Transverse colon (tissue), 4 donors: ENCODE results near the gene OBSL1. TPM values are rescaled to one million over a fixed set of nuclear protein-coding genes. Genes with fewer than 3 reads are reported as not detected.

Experiments
- DNase-seq: peaks from one replicate; pipeline ENCODE4 v3.0.0-alpha.2; 2019
- H3K27ac ChIP-seq, 4 donors: fragments of 200-600 bp; sonication (generic); 2 replicates each; pipeline ENCODE4 v1.5.1; 2016 to 2018; ENCODE audit warnings: inconsistent platforms in 4 of 4
- H3K27me3 ChIP-seq: fragments of 200-600 bp; sonication (generic); 2 replicates; pipeline ENCODE4 v1.5.1; 2017; ENCODE audit warnings: inconsistent platforms
- H3K36me3 ChIP-seq, 4 donors: fragments of 200-600 bp; sonication (generic); 2 replicates each; pipeline ENCODE4 v1.5.1; 2017 to 2019; ENCODE audit warnings: inconsistent platforms in 4 of 4
- H3K4me1 ChIP-seq, 4 donors: fragments of 200-600 bp; sonication (generic); 2 replicates each; pipeline ENCODE4 v1.5.1; 2017 to 2020; ENCODE audit warnings: inconsistent platforms in 4 of 4
- H3K4me3 ChIP-seq, 4 donors: fragments of 200-600 bp; sonication (generic); 1 replicate in 1 of 4; 2 replicates in 3 of 4; pipeline versions ENCODE4 v1.5.1 to v1.6.1; 2017 to 2019; ENCODE audit warnings: inconsistent platforms in 4 of 4
- H3K9me3 ChIP-seq, 2 donors: fragments of 200-600 bp; sonication (generic); 2 replicates each; pipeline ENCODE4 v1.5.1; 2017 to 2019; ENCODE audit warnings: inconsistent platforms in 2 of 2
- CTCF ChIP-seq, 5 experiments: fragments of 200-600 bp in 3 of 5; fragments of 450-650 bp in 2 of 5; sonication (generic) in 3 of 5; IDR thresholded peaks; 1 replicate in 2 of 5; 2 replicates in 3 of 5; pipeline ENCODE4 v1.5.1; 2016 to 2017; ENCODE audit warnings: antibody characterized with exemption in 5 of 5, inconsistent platforms in 3 of 5, mild to moderate bottlenecking in 2 of 5, moderate library complexity in 1 of 5
- EP300 ChIP-seq: sonication (generic); formaldehyde crosslinking; IDR thresholded peaks from one replicate; pipeline ENCODE4 v1.6.1; 2017; ENCODE audit warnings: antibody characterized with exemption, low read depth
- POLR2A ChIP-seq: fragments of 450-650 bp; IDR thresholded peaks from one replicate; pipeline ENCODE4 v1.6.1; 2016; ENCODE audit warnings: antibody characterized with exemption, mild to moderate bottlenecking, moderate library complexity
- POLR2AphosphoS5 ChIP-seq, 3 donors: sonication (generic); formaldehyde crosslinking; IDR thresholded peaks; one replicate each; pipeline ENCODE4 v1.6.1; 2016; ENCODE audit warnings: antibody characterized with exemption in 3 of 3
- WGBS, 2 donors: methylation state at CpG; one replicate each; pipeline ENCODE4 v1.1.5; 2018; ENCODE audit warnings: low coverage in 1 of 2; 5-methylcytosine and 5-hydroxymethylcytosine counted together
- in situ Hi-C, 4 donors: fragments of 200-750 bp; cut with MboI; loops; one replicate each; pipeline versions ENCODE4 v1.15.0 to v1.15.1; 2017; ENCODE audit warnings: low sequenced_read_pairs in 3 of 4, low pct_ligation_motif_present in 1 of 4, low pct_unique_long_range_greater_than_20kb in 1 of 4
- intact Hi-C: fragments of 100-400 bp; cut with DNase I; formaldehyde crosslinking; loops from one replicate; pipeline ENCODE4 v1.15.1; 2023; ENCODE audit warnings: low total_unique reads
- total RNA-seq, 4 donors: library from RNA; depleted of rRNA; stranded (reverse); fragments of >200 nt; gene quantifications; one replicate each; pipeline ENCODE4 v1.1.0, GENCODE V29; 2016

OBSL1 gene
- total RNA-seq: 10 to 100 TPM; 18.1 to 57.2 (median 19.0) TPM

- peak; percentile 41 for DNase-seq
- intact Hi-C loops: loop anchor here (2.0 kb wide), 1 partner anchor 25 kb away; the partner anchor contains the start of gene STK11IP
- no peaks in the 10 kb centered on the region for H3K36me3 ChIP-seq
- H3K27me3 ChIP-seq: peaks cover 30% of the 10 kb centered on the region
- H3K4me3 ChIP-seq: peak within 1 kb of the TSS; percentile 53 to 74 (median 57)
- in situ Hi-C loops: no loop called here
- H3K27ac ChIP-seq: peak within 1 kb of the TSS; percentile 65 to 90 (median 81)
- WGBS, 2 donors: 8 to 18% methylated on average over 6 to 41 of the region's 42 CpGs
- H3K4me1 ChIP-seq: peaks cover 3 to 17% (median 8%) of the 10 kb centered on the region in 4 donors
- no peaks in the 10 kb centered on the region for H3K9me3 ChIP-seq
- TF ChIP-seq POLR2A (no peak), POLR2AphosphoS5 (IDR thresholded peaks at IDR 0.05) (no peak), EP300 (no peak), CTCF (IDR thresholded peaks at IDR 0.05) (no peak)
These were observed at the start of gene OBSL1 for GRCh38 chr2:219571311-219572236. TSS of gene OBSL1 (minus strand) at chr2:219571539. CDS start at chr2:219571232, 307 bp downstream.

GRCh38 chr2:219620546-219620945 is 49.2 kb upstream of the OBSL1 start:
- no peaks in the 10 kb centered on the region for H3K36me3 ChIP-seq
- in situ Hi-C loops (no loop called here), intact Hi-C loops (no loop called here)
- TF ChIP-seq EP300: no peak
- TF ChIP-seq POLR2A: no peak
- TF ChIP-seq POLR2AphosphoS5 (IDR thresholded peaks at IDR 0.05): no peak
- H3K27ac ChIP-seq: no peak overlapping the region
- no peak for DNase-seq
- 79 to 85% methylated on average over 4 to 6 of the region's 6 CpGs for WGBS, 2 donors
- no peaks in the 10 kb centered on the region for H3K27me3 ChIP-seq
- no peak overlapping the region for H3K4me3 ChIP-seq
- H3K4me1 ChIP-seq: no peaks in the 10 kb centered on the region
- no peaks in the 10 kb centered on the region for H3K9me3 ChIP-seq

- Histone ChIP-seq H3K4me3 (no peak overlapping the region), H3K4me1 (no peaks in the 10 kb centered on the region), H3K27ac (no peak overlapping the region), H3K9me3 (no peaks in the 10 kb centered on the region), H3K36me3 (peaks cover 0 to 5% (median 0%) of the 10 kb centered on the region in 4 donors), H3K27me3 (no peaks in the 10 kb centered on the region)
- no peak for DNase-seq
- TF ChIP-seq POLR2AphosphoS5 (IDR thresholded peaks at IDR 0.05): no peak
- TF ChIP-seq POLR2A: no peak
- WGBS, 2 donors: 62 to 66% methylated on average over 4 of the region's 4 CpGs
- intact Hi-C loops (no loop called here), in situ Hi-C loops (no loop called here)
These were observed 47.9 kb upstream of the OBSL1 start for GRCh38 chr2:219619235-219619634.

- H3K9me3 ChIP-seq: no peaks in the 10 kb centered on the region
- H3K27me3 ChIP-seq: no peaks in the 10 kb centered on the region
- WGBS, 2 donors: 71 to 91% methylated on average over 1 to 3 of the region's 3 CpGs
- in situ Hi-C loops: no loop called here
- TF ChIP-seq POLR2AphosphoS5 (IDR thresholded peaks at IDR 0.05) (no peak), POLR2A (no peak), CTCF (IDR thresholded peaks at IDR 0.05) (no peak), EP300 (no peak)
- no peak for DNase-seq
- no peak overlapping the region for H3K4me3 ChIP-seq
- intact Hi-C loops: no loop called here
- H3K27ac ChIP-seq: no peak overlapping the region
- H3K36me3 ChIP-seq: peaks cover 0 to 6% (median 0%) of the 10 kb centered on the region in 4 donors
- H3K4me1 ChIP-seq: no peaks in the 10 kb centered on the region
These were observed 47.4 kb upstream of the OBSL1 start for GRCh38 chr2:219618733-219619122.

GRCh38 chr2:219616550-219616949 is 45.2 kb upstream of the OBSL1 start:
- WGBS, 2 donors: 97% methylated on average over 4 of the region's 4 CpGs; no CpG with 5 or more reads in 1 of the 2 donors
- H3K27ac ChIP-seq: no peak overlapping the region
- H3K4me3 ChIP-seq: no peak overlapping the region
- in situ Hi-C loops: no loop called here
- TF ChIP-seq CTCF (IDR thresholded peaks at IDR 0.05): no peak
- no peak for TF ChIP-seq POLR2AphosphoS5 (IDR thresholded peaks at IDR 0.05)
- no peaks in the 10 kb centered on the region for H3K27me3 ChIP-seq
- no peaks in the 10 kb centered on the region for H3K9me3 ChIP-seq
- peaks cover 0 to 9% (median 0%) of the 10 kb centered on the region in 4 donors for H3K36me3 ChIP-seq
- DNase-seq: no peak
- H3K4me1 ChIP-seq: no peaks in the 10 kb centered on the region
- intact Hi-C loops: no loop called here
